ENCODE data around the gene ZNF398. TPM values are rescaled to one million over a fixed set of nuclear protein-coding genes. Genes with fewer than 3 reads are reported as not detected.

Gene ZNF398
- total RNA-seq, 1 donor from 2014 or later, result 7.1 TPM

DNA sequence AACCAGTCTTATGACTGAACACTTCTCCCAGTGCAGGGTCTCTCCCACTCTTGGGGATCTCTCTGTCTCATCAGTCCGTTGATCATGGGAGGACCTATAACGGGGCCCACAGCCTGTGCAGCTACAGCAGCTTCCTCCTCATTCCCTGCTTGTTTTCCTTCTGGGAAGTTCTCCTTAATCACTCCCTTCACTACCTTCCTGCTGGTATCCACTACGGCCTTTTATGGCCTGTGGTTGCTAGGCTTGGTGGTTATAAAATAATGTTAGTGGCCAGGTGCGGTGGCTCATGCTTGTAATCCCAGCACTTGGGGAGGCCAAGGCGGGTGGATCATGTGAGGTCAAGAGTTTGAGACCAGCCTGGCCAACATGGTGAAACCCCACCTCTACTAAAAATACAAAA is 44.6 kb downstream of the ZNF398 start:
- H3K36me3 ChIP-seq, result no peaks in the 10 kb centered on the region

GRCh38 chr7:149194799-149195179 is 47.5 kb downstream of the ZNF398 start:
- no peak for DNase-seq
- intact Hi-C loops (cut with micrococcal nuclease), result no loop called here
- H3K9me3 ChIP-seq (replicated peaks), result no peaks in the 10 kb centered on the region
- H3K27ac ChIP-seq (replicated peaks), result peak overlapping the region; percentile 97
- peaks cover 17% of the 10 kb centered on the region for H3K36me3 ChIP-seq
- TF ChIP-seq CTCF (IDR thresholded peaks at IDR 0.05; ENCODE audit: borderline replicate concordance), result no peak
- H3K4me3 ChIP-seq, result peak overlapping the region; percentile 92
- peaks cover 29% of the 10 kb centered on the region for H3K4me1 ChIP-seq
- H3K27me3 ChIP-seq (ENCODE audit: low read depth), result no peaks in the 10 kb centered on the region

More for the DNA sequence above, 44.6 kb downstream of the ZNF398 start:
- Histone ChIP-seq H3K27ac (replicated peaks) (no peak overlapping the region), H3K27me3 (ENCODE audit: low read depth) (no peaks in the 10 kb centered on the region), H3K4me1 (peaks cover 18% of the 10 kb centered on the region), H3K9me3 (replicated peaks) (no peaks in the 10 kb centered on the region), H3K4me3 (no peak overlapping the region)
- TF ChIP-seq CTCF (IDR thresholded peaks at IDR 0.05; ENCODE audit: borderline replicate concordance), result no peak
- no peak for DNase-seq
- intact Hi-C loops (cut with micrococcal nuclease), result no loop called here

- peak within 1 kb of the TSS; percentile 97 for H3K27ac ChIP-seq (replicated peaks)
- no peaks in the 10 kb centered on the region for H3K27me3 ChIP-seq (ENCODE audit: low read depth)
- peak; percentile 79 for TF ChIP-seq CTCF (IDR thresholded peaks at IDR 0.05; ENCODE audit: borderline replicate concordance)
- peak within 1 kb of the TSS; percentile 92 for H3K4me3 ChIP-seq
- H3K4me1 ChIP-seq, result peaks cover 29% of the 10 kb centered on the region
- no peaks in the 10 kb centered on the region for H3K9me3 ChIP-seq (replicated peaks)
- peak; percentile 91 for DNase-seq
- peaks cover 24% of the 10 kb centered on the region for H3K36me3 ChIP-seq
- intact Hi-C loops (cut with micrococcal nuclease), result no loop called here
Measured at GRCh38 chr7:149195180-149196150, 48.2 kb downstream of the ZNF398 start, which contains the start of gene ZNF282. Gene ZNF282, plus strand, starts transcription at chr7:149195546. Its CDS starts 44 bp downstream, at chr7:149195590.

GRCh38 chr7:149196151-149196704 is 49.0 kb downstream of the ZNF398 start:
- H3K4me1 ChIP-seq, result peaks cover 29% of the 10 kb centered on the region
- no peaks in the 10 kb centered on the region for H3K9me3 ChIP-seq (replicated peaks)
- peak overlapping the region; percentile 92 for H3K4me3 ChIP-seq
- no peak for DNase-seq
- intact Hi-C loops (cut with micrococcal nuclease), result no loop called here
- no peak for TF ChIP-seq CTCF (IDR thresholded peaks at IDR 0.05; ENCODE audit: borderline replicate concordance)
- peaks cover 31% of the 10 kb centered on the region for H3K36me3 ChIP-seq
- H3K27ac ChIP-seq (replicated peaks), result peak overlapping the region; percentile 97
- H3K27me3 ChIP-seq (ENCODE audit: low read depth), result no peaks in the 10 kb centered on the region

- no peaks in the 10 kb centered on the region for H3K27me3 ChIP-seq (ENCODE audit: low read depth)
- H3K4me3 ChIP-seq, result peak overlapping the region; percentile 92
- DNase-seq, result no peak
- peak overlapping the region; percentile 97 for H3K27ac ChIP-seq (replicated peaks)
- H3K9me3 ChIP-seq (replicated peaks), result no peaks in the 10 kb centered on the region
- intact Hi-C loops (cut with micrococcal nuclease), result no loop called here
- H3K4me1 ChIP-seq, result peaks cover 29% of the 10 kb centered on the region
- TF ChIP-seq CTCF (IDR thresholded peaks at IDR 0.05; ENCODE audit: borderline replicate concordance), result no peak
- peaks cover 36% of the 10 kb centered on the region for H3K36me3 ChIP-seq
Measured at GRCh38 chr7:149196705-149197171, 49.5 kb downstream of the ZNF398 start.
